Progenitor cell of endocrine pancreas (in vitro differentiated cells): Measurements from ENCODE around the gene PYGB. TPM values are rescaled to one million over a fixed set of nuclear protein-coding genes. Genes with fewer than 3 reads are reported as not detected.

ENCODE experiments used
- DNase-seq: peaks from one replicate; pipeline ENCODE4 v3.0.0; 2021; ENCODE audit warnings: low spot score; ENCODE audit not compliant: unreplicated experiment
- H3K27ac Mint-ChIP-seq: 2 replicates; pipeline ENCODE4 v1.8.0; 2021; ENCODE audit warnings: mild to moderate bottlenecking, moderate library complexity, mixed read lengths
- H3K27me3 Mint-ChIP-seq: 2 replicates; pipeline ENCODE4 v1.8.0; 2021; ENCODE audit warnings: mixed read lengths
- H3K36me3 Mint-ChIP-seq: 2 replicates; pipeline ENCODE4 v1.8.0; 2022; ENCODE audit warnings: mixed read lengths; ENCODE audit not compliant: insufficient read depth
- H3K4me1 Mint-ChIP-seq: 2 replicates; pipeline ENCODE4 v1.8.0; 2021; ENCODE audit warnings: low read depth, mixed read lengths
- H3K4me3 Mint-ChIP-seq: 2 replicates; pipeline ENCODE4 v1.8.0; 2021; ENCODE audit warnings: low read depth, mild to moderate bottlenecking, moderate library complexity, mixed read lengths
- H3K9me3 Mint-ChIP-seq: 2 replicates; pipeline ENCODE4 v1.8.0; 2021; ENCODE audit warnings: low read depth, mixed read lengths
- total RNA-seq: library from RNA; stranded (reverse); gene quantifications from 2 replicates; pipeline ENCODE4 v1.2.1, GENCODE V29; 2021
- TF ChIP-seq, protein P1 (sequence below): fragments of 200-600 bp; sonication (generic); IDR thresholded peaks from one replicate; pipeline ENCODE4 v1.5.0; 2021; ENCODE audit warnings: antibody characterized with exemption, mild to moderate bottlenecking; ENCODE audit not compliant: unreplicated experiment

PYGB gene
- total RNA-seq, 1 donor from 2014 or later, result 54.4 TPM

DNA sequence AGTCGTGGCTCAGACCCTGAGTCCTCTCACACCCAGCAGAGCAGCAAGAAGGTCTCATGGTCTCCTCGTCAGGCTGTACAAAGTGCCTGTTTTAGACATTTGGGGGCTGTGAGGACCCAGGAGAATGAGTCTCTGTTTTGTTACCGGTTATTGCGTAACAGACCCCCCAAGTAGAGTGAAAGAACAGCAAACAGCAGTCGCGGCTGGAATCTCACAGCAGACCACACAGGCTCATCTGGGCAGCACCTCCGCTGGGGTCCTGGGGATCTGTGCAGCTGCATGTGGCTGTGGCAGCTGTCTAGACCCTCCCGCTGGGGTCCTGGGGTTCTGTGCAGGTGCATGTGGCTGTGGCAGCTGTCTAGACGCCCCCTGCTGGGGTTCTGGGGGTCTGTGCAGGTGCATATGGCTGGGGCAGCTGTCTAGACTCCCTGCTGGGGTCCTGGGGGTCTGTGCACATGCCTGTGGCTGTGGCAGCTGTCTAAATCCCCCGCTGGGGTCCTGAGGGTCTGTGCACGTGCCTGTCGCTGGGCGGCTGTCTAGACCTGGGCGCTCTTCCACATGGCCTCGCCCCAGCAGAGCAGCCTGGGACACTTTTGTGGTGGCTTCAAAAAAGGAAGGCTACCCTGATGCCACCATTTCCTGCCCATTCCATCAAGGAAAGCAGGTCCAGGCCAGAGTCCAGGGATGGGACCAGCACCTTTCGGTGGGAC, 27.7 kb upstream of the PYGB start:
- peaks cover 7% of the 10 kb centered on the region for H3K36me3 Mint-ChIP-seq
- no peak overlapping the region for H3K27ac Mint-ChIP-seq
- peaks cover 3% of the 10 kb centered on the region for H3K4me1 Mint-ChIP-seq
- DNase-seq, result no peak
- no peaks in the 10 kb centered on the region for H3K9me3 Mint-ChIP-seq
- H3K27me3 Mint-ChIP-seq, result no peaks in the 10 kb centered on the region
- TF ChIP-seq, protein P1, sequence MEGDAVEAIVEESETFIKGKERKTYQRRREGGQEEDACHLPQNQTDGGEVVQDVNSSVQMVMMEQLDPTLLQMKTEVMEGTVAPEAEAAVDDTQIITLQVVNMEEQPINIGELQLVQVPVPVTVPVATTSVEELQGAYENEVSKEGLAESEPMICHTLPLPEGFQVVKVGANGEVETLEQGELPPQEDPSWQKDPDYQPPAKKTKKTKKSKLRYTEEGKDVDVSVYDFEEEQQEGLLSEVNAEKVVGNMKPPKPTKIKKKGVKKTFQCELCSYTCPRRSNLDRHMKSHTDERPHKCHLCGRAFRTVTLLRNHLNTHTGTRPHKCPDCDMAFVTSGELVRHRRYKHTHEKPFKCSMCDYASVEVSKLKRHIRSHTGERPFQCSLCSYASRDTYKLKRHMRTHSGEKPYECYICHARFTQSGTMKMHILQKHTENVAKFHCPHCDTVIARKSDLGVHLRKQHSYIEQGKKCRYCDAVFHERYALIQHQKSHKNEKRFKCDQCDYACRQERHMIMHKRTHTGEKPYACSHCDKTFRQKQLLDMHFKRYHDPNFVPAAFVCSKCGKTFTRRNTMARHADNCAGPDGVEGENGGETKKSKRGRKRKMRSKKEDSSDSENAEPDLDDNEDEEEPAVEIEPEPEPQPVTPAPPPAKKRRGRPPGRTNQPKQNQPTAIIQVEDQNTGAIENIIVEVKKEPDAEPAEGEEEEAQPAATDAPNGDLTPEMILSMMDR, result peak; percentile 51
- H3K4me3 Mint-ChIP-seq, result no peak overlapping the region

- no peak overlapping the region for H3K27ac Mint-ChIP-seq
- peaks cover 5% of the 10 kb centered on the region for H3K36me3 Mint-ChIP-seq
- peaks cover 3% of the 10 kb centered on the region for H3K4me1 Mint-ChIP-seq
- DNase-seq, result no peak
- H3K27me3 Mint-ChIP-seq, result no peaks in the 10 kb centered on the region
- no peak overlapping the region for H3K4me3 Mint-ChIP-seq
- no peaks in the 10 kb centered on the region for H3K9me3 Mint-ChIP-seq
- TF ChIP-seq, protein P1, result no peak
Measured at GRCh38 chr20:25220810-25221591, 26.9 kb upstream of the PYGB start.

GRCh38 chr20:25221592-25222460, 26.1 kb upstream of the PYGB start:
- no peak overlapping the region for H3K27ac Mint-ChIP-seq
- no peak overlapping the region for H3K4me3 Mint-ChIP-seq
- TF ChIP-seq, protein P1, result no peak
- no peaks in the 10 kb centered on the region for H3K9me3 Mint-ChIP-seq
- H3K4me1 Mint-ChIP-seq, result peaks cover 3% of the 10 kb centered on the region
- H3K27me3 Mint-ChIP-seq, result no peaks in the 10 kb centered on the region
- no peak for DNase-seq
- peaks cover 7% of the 10 kb centered on the region for H3K36me3 Mint-ChIP-seq

DNA sequence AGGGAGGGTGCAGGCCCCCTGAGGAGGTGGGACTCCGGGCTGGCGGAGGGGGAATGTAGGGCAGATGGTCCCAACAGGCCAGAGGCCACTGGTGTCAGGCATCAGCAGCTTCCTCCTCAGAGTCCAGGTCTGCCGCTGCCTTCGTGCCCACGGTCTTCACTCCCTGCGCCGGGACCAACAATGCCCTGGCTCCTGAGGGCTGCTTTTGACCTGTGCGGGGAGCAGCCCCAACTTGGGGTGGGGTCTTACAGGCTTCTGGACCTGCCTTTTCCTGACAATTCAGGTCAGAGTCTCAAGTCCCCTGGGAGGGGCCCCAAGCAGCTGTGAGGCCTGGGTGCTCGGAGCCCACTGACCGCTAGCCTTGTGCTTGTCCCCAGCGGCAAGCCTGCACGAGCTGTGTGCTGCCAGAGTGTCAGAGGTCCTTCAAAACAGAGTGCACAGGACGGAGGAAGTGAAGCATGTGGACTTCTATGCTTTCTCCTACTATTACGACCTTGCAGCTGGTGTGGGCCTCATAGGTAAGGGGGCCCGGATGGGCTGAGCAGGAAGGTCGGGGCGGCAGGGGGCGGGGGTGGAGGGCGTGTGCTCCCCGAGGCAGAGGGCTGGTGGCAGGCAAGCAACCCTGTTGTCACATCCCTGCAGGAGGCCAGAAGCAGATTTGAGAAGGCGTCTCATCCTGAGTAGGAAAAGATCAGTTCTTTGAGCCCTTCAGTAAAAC, 25.3 kb upstream of the PYGB start:
- Mint-ChIP-seq H3K4me3 (no peak overlapping the region), H3K27ac (no peak overlapping the region), H3K36me3 (peaks cover 7% of the 10 kb centered on the region), H3K27me3 (no peaks in the 10 kb centered on the region), H3K4me1 (peaks cover 8% of the 10 kb centered on the region), H3K9me3 (no peaks in the 10 kb centered on the region)
- TF ChIP-seq, protein P1, result no peak
- no peak for DNase-seq
